ENCODE results near the gene SERP2.
"Not testable (repeated sequence)": the region's sequence is repeated elsewhere in the genome, so short reads cannot be mapped to it uniquely, and the experiment has no call there.

Gene SERP2

DNA sequence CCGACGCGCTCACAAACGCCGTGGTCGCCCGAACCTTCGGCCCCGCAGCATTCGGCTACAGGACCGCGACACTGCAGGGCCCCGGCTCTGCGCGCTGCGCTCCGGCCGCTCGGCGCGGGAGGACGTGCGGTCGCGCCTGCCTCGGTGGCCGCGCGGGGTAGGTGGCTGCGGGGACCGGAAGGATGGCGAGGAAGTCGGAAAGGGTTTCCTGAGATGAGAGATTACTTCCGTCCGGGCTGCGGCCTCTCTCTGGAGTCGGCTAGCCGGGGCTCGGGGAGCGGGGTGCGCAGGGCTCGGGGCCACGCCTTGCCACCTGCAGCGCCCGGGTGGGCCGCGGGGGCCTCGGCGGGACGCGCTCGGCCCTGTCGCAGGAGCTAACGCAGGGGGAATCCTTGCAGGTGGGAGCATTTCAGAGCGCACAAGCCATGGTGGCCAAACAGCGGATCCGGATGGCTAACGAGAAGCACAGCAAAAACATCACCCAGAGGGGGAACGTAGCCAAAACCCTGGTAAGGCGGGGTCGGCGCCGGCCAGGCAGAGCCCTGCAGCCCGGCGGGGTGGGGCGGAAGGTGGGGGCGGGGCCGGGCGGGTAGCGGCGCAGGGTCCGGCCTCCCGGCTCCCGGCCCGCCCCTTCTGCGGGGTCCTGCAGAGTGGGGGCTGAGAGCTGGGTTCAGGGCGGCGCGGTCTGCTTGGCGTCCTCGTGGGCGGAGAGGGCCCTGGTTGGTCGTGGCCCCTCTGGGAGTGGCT, at the start of gene SERP2:
TSS of gene SERP2 (plus strand) at position 224 of the 747 bp plus-strand sequence. CDS start at position 426, 202 bp downstream.
- Mint-ChIP-seq H3K9me3 (no peaks in the 10 kb centered on the region), H3K4me1 (no peaks in the 10 kb centered on the region), H3K27ac (no peak within 1 kb of the TSS), H3K36me3 (no peaks in the 10 kb centered on the region), H3K27me3 (peaks cover 45% of the 10 kb centered on the region), H3K4me3 (no peak within 1 kb of the TSS)
- no peak for ATAC-seq

DNA sequence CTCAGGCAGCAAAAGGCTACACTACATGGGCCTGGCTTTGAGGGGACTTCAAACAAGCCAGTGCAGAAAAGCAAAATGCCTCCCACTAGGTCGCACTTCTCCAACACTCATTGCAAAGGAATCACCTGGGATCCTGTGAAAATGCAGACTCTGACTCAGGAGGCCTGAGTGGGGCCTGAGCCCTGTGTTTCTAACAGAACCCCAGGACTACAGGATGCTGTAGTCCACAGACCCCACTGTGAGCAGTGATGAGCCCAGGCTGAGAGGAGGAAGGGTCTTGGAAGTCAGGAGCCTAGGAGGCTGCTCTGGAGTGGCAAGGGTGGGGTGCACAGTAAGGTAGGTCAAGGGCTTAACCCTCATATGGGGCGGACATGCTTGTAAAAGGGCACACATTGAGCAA, 46.7 kb upstream of the SERP2 start:
- Mint-ChIP-seq H3K36me3 (no peaks in the 10 kb centered on the region), H3K4me3 (no peak overlapping the region), H3K9me3 (peaks cover 4% of the 10 kb centered on the region), H3K27me3 (peaks cover 21% of the 10 kb centered on the region), H3K4me1 (no peaks in the 10 kb centered on the region), H3K27ac (no peak overlapping the region)
- ATAC-seq = no peak

DNA sequence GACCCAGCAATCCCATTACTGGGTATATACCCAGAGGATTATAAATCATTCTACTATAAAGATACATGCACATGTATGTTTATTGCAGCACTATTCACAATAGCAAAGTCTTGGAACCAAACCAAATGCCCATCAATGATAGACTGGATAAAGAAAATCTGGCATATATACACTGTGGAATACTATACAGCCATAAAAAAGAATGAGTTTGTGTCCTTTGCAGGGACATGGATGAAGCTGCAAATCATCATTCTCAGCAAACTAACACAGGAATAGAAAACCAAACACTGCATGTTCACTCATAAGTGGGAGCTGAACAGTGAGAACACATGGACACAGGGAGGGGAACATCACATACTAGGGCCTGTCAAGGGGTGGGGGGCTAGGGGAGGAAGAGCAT, 44.6 kb upstream of the SERP2 start:
- not testable (repeated sequence) for H3K36me3 Mint-ChIP-seq, H3K4me1 Mint-ChIP-seq, H3K4me3 Mint-ChIP-seq

DNA sequence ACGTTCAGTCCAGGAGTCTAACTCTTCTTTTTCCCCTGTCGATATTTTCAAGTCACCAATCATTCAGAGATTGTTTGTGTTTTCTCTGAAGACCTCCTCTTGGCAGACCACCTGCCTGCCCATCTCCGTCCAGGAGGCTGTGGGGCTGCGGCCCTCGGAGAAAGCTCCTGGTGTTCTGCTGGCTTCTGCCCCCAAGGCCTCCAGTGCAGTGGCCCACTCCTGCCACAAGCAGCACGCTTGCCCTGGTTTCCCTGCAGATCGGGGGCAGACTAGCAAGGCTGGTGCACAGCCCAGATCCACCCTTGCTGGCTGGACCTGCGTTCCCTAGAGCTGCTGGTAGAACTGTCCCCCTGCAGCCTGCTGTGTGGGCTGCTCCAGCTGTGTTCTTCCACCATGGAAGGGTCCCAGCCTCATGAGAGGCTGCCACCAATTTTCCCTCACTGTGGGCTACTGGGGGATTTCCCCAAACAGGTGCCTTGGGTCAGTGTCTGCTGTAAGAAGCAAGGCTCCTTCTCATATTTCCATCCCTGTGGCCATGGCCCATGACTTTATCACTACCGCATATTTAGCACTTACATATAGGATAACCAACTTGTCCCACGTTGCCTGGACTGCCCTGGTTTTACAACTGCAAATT, 43.6 kb upstream of the SERP2 start:
- peaks cover 21% of the 10 kb centered on the region for H3K27me3 Mint-ChIP-seq
- H3K4me3 Mint-ChIP-seq = no peak overlapping the region
- ATAC-seq = no peak
- H3K27ac Mint-ChIP-seq = no peak overlapping the region
- H3K4me1 Mint-ChIP-seq = no peaks in the 10 kb centered on the region
- no peaks in the 10 kb centered on the region for H3K36me3 Mint-ChIP-seq
- peaks cover 4% of the 10 kb centered on the region for H3K9me3 Mint-ChIP-seq

More for the DNA sequence above, 44.6 kb upstream of the SERP2 start:
- peaks cover 21% of the 10 kb centered on the region for H3K27me3 Mint-ChIP-seq
- ATAC-seq, H3K9me3 Mint-ChIP-seq, H3K27ac Mint-ChIP-seq: not testable (repeated sequence)

DNA sequence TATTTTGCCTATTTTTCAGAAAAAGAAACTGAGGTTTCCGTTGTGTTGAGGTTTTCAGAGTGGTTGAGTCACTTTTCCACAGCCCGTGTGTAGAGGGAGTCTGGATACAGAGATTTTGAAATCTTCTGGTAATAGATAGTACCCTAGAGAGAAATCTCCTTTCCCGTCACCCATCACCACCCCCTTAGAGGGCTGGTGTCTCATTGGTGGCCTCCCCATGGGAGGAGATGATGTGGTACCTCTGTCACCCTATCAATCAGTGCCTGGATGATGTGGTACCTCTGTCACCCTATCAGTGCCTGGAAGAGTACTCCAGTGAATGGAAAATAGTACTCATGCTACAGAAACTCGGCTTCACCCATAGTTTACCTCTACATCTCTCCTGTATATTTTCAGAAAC, 42.2 kb upstream of the SERP2 start:
- H3K27me3 Mint-ChIP-seq = peaks cover 21% of the 10 kb centered on the region
- H3K36me3 Mint-ChIP-seq = no peaks in the 10 kb centered on the region
- no peak for ATAC-seq
- H3K9me3 Mint-ChIP-seq = peaks cover 4% of the 10 kb centered on the region
- H3K27ac Mint-ChIP-seq = no peak overlapping the region
- no peaks in the 10 kb centered on the region for H3K4me1 Mint-ChIP-seq
- no peak overlapping the region for H3K4me3 Mint-ChIP-seq

DNA sequence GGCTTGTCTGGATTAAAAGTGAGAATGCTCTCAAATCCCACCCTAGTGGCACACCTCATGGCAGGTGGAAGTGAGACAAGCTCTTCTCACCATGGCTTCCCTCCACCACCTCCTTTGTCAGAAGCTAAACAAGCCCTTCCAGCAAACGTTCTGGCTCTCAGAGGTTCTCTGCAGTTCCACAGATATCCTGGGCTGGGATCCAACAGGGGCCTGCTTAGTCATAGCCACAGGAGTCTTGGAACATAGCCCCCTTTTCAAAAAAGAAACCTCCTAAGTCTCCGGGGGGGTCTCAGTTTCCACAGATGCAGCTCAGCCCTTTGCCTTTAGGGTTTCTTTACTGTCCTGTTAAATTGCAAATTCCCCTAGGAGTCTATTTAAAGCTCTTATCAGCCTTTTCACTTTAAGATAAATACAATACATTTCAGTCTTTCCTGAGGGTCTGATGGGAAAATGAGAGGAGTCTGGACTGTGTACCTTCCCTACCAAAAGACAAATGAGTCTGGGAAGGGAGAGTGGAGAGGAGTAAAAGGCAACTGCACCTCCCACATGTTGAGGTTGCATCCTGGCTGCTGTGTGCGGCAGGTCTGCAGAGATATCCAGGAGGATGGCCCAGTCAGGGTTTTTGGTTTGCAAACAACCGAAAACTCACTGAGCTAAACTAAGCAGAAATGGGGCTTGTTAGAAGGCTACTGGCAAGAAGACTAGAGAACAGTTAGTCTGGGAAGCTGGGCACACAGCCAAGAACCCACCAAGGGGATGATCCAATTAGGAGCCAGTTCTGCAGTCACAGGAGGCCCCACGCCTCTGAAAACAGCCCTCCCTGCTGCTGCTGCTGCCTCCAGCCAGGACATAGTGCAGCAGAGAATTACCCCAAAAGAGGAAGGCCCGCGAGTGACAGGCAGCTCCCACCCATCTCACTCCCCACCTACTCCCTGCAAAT, 41.4 kb upstream of the SERP2 start:
- no peak overlapping the region for H3K27ac Mint-ChIP-seq
- no peaks in the 10 kb centered on the region for H3K4me1 Mint-ChIP-seq
- peaks cover 4% of the 10 kb centered on the region for H3K9me3 Mint-ChIP-seq

DNA sequence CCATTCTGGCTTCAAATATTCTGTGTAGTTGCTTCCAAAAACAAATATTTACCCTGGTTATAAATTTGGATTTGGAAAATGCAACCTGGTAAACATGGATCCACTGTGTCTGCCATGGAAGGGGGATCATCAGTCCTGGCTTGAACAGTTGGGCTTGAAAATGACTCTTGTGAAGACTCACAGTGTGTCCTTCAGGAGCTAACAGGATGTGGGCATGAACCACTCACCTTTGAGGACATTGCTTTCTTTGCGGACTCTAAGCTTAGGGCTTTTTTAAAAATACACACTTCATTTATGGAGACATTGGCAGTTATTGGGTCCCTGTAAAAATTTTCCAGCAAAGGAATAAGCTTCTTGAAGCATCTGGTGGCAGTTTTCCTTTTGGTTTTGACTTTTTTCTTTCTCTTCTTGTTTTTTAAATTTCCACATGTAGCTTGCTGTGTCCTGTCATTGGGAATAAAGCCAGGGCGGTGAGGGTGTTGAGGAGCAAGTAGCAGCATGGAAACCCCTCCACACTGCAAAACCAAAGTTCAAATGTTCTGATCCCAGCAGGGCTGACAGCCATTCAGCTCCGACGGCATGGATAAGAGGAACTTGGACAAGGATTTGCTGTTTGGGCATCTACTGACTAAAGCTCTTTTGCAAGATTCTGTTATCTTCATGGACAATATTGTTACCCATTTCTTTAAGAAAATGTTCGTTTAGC, 39.5 kb upstream of the SERP2 start:
- no peaks in the 10 kb centered on the region for H3K9me3 Mint-ChIP-seq

More for the DNA sequence above, 41.4 kb upstream of the SERP2 start:
- peaks cover 16% of the 10 kb centered on the region for H3K27me3 Mint-ChIP-seq
- ATAC-seq = peak; percentile 58
- no peaks in the 10 kb centered on the region for H3K36me3 Mint-ChIP-seq
- H3K4me3 Mint-ChIP-seq = no peak overlapping the region

DNA sequence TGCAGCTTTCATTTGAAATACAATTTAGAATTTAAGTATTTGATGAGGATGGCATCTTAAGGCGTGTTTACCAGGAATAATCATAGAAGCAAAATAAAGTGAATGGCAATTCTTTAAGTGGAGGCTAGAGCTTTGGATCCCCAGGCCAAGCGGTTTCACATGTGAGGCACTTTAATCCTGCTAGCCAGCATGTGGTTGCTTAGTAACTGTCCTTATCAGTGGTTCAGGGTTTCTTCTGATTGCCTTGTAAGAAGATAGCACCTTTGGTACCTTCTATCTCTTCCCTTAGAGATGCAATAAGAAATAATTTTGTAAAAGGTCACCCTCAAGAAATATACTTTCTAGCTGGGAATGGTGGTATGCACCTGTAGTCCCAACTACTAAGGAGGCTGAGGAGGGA, 38.9 kb upstream of the SERP2 start:
- Mint-ChIP-seq H3K4me1 (no peaks in the 10 kb centered on the region), H3K27ac (no peak overlapping the region), H3K9me3 (no peaks in the 10 kb centered on the region), H3K27me3 (no peaks in the 10 kb centered on the region), H3K36me3 (no peaks in the 10 kb centered on the region), H3K4me3 (no peak overlapping the region)
- ATAC-seq = no peak

More for the DNA sequence above, 39.5 kb upstream of the SERP2 start:
- no peak overlapping the region for H3K4me3 Mint-ChIP-seq
- H3K36me3 Mint-ChIP-seq = no peaks in the 10 kb centered on the region
- no peaks in the 10 kb centered on the region for H3K4me1 Mint-ChIP-seq
- no peak for ATAC-seq
- H3K27me3 Mint-ChIP-seq = no peaks in the 10 kb centered on the region
- no peak overlapping the region for H3K27ac Mint-ChIP-seq

DNA sequence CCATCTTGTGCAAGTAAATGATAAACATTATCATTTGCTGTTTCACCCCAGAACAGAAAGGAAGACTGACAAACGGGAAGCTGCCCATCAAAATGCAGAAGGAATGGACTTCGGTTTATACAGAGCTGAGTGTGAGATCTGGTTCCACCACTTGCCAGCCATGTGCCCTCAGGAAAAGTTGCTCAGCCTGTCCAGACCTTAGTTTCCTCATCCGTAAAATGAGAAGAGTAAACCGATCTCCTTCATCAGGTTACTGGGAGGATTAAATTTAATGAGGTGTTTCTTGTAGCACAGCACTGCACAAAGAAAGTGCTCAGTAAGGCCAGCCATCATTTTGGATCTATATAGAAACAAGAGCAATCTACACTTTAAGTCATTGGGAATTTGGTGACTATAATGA, 36.7 kb upstream of the SERP2 start:
- no peak overlapping the region for H3K4me3 Mint-ChIP-seq
- no peaks in the 10 kb centered on the region for H3K27me3 Mint-ChIP-seq
- no peaks in the 10 kb centered on the region for H3K4me1 Mint-ChIP-seq
- no peak overlapping the region for H3K27ac Mint-ChIP-seq
- no peaks in the 10 kb centered on the region for H3K9me3 Mint-ChIP-seq
- no peak for ATAC-seq
- H3K36me3 Mint-ChIP-seq = no peaks in the 10 kb centered on the region

DNA sequence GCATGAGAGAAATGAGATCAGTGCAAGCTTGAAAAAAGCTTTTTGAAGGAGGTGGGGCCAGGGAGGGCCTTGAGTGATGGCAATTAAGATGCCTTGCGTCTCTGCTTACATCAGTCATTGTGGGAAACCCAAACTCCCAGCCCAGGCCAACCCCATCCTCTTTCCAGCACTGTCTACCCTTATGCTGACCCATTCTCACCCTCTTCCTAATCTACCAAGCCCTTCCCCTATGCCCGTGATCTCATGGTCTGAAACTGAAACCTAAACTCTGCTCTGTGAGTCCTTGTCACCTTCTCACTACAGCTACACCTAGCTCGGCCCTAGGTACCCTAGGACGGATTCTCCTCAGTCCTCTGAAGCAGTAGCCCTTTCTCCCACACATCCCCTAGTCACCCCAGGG, 36.0 kb upstream of the SERP2 start:
- no peak overlapping the region for H3K4me3 Mint-ChIP-seq
- no peaks in the 10 kb centered on the region for H3K4me1 Mint-ChIP-seq
- no peaks in the 10 kb centered on the region for H3K27me3 Mint-ChIP-seq
- no peak overlapping the region for H3K27ac Mint-ChIP-seq
- no peak for ATAC-seq
- H3K9me3 Mint-ChIP-seq = no peaks in the 10 kb centered on the region
- no peaks in the 10 kb centered on the region for H3K36me3 Mint-ChIP-seq

DNA sequence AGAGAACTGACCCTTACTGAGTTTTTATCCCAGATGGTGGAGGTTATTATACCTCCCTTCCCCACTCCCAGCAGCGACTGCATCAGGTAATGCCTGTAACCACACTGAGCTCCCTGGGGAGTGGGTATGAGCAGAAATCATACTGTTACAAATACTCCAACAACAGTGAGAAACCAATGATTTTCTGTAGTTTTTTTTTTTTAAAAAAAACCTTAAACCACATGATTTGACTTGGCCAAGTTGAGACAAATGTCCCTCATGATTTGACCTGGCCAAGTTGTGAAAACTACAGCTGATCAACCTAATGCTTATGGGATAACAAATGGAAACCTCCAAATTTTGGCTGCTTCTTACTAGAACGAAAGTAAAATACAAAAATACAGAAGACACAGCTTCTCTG, 33.1 kb upstream of the SERP2 start:
- Mint-ChIP-seq H3K4me3 (no peak overlapping the region), H3K4me1 (no peaks in the 10 kb centered on the region), H3K9me3 (no peaks in the 10 kb centered on the region), H3K36me3 (no peaks in the 10 kb centered on the region), H3K27ac (no peak overlapping the region), H3K27me3 (peaks cover 5% of the 10 kb centered on the region)
- ATAC-seq = no peak

DNA sequence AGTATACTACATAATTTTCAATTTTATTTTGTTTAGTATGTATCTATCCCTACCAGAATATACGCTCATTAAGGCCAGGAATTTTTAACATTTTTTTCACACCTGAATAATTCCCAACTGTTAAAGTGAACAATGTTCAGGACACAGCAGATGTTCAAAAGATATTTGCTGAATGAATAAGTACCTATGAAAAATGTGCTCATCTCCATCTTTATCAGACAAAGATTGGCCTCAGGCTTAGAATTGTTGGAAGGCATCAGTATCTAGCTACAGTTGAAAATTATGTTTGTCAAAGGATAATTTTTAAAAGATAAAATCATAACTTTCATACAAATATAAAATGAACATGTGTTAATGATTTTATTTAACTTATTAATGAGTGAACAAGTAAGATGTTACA, 30.9 kb upstream of the SERP2 start:
- H3K4me1 Mint-ChIP-seq = no peaks in the 10 kb centered on the region
- H3K27me3 Mint-ChIP-seq = peaks cover 16% of the 10 kb centered on the region
- no peaks in the 10 kb centered on the region for H3K36me3 Mint-ChIP-seq
- no peak overlapping the region for H3K4me3 Mint-ChIP-seq
- no peak for ATAC-seq
- no peak overlapping the region for H3K27ac Mint-ChIP-seq
- no peaks in the 10 kb centered on the region for H3K9me3 Mint-ChIP-seq

DNA sequence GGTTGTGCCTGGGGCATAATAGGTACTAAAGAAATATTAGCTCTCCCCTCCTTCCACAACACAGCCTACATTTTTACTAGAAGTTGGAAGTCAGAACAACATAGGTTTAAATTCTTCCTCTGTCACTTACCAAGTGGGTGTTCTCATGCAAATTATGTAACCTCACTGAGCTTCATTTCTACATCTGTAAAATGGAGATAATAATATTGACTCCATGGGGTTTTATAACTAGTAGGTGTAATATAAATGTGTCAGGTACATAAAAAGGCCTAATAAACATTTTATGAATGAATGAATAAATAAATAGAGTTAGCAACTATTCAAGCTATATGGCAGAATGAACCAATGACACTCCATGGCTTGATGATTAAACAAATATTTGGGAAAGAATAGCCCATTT, 27.1 kb upstream of the SERP2 start:
- peaks cover 29% of the 10 kb centered on the region for H3K27me3 Mint-ChIP-seq
- H3K36me3 Mint-ChIP-seq = no peaks in the 10 kb centered on the region
- H3K4me3 Mint-ChIP-seq = no peak overlapping the region
- no peak for ATAC-seq
- no peaks in the 10 kb centered on the region for H3K9me3 Mint-ChIP-seq
- no peaks in the 10 kb centered on the region for H3K4me1 Mint-ChIP-seq
- no peak overlapping the region for H3K27ac Mint-ChIP-seq

DNA sequence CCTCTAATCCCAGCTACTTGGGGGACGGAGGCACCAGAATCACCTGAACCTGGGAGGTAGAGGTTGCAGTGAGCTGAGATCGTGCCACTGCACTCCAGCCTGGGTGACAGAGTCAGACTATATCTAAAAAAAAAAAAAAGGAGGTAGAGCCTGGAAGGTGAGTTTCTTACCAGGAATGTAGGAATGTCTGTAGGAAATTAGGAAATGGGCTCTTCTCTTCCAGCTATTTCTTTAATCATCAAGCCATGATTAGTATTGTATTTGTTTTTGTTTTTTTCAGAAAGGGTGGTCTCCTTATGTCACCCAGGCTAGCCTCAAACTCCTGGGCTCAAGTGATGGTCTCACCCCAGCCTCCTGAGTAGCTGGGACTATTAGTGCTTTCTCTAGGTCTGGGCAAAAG, 26.3 kb upstream of the SERP2 start:
- Mint-ChIP-seq H3K4me3 (no peak overlapping the region), H3K27me3 (peaks cover 29% of the 10 kb centered on the region), H3K4me1 (no peaks in the 10 kb centered on the region), H3K36me3 (no peaks in the 10 kb centered on the region), H3K9me3 (no peaks in the 10 kb centered on the region), H3K27ac (no peak overlapping the region)
- no peak for ATAC-seq

DNA sequence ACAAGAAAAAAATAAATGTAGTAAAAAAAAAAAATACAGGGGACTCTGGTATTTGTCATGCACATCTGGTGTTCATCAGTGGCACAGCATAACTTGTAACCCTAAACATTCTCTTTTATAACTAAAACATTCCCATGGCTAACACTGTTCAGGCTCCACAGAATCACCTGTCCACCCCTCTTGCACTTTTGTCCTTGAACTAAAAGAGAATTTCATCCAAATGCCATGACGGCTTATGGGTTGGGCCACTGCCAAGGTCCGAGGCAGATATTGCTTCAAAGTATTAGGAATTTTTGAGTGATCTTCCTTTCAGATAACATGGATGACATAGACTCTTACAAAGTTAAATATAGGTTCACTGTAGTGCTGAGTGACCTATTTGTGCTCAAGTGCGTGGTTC, 25.7 kb upstream of the SERP2 start:
- Mint-ChIP-seq H3K9me3 (no peaks in the 10 kb centered on the region), H3K4me1 (no peaks in the 10 kb centered on the region), H3K27me3 (peaks cover 29% of the 10 kb centered on the region), H3K36me3 (no peaks in the 10 kb centered on the region), H3K27ac (no peak overlapping the region), H3K4me3 (no peak overlapping the region)
- ATAC-seq = no peak
